HepG2 (cell line): ENCODE results near the gene YY1. TPM values are rescaled to one million over a fixed set of nuclear protein-coding genes. Genes with fewer than 3 reads are reported as not detected.

ENCODE experiments used
- ATAC-seq: fragments of 200-7000 bp; cut with Tn5 transposase; 3 replicates; pipeline ENCODE4 v1.9.1; 2020; ENCODE audit warnings: mild to moderate bottlenecking, moderate library complexity
- BruUV-seq: library from RNA; stranded (reverse); fragments of 400-500 nt; replicated peaks from 2 replicates; lab custom pipeline; 2021; lab: Mats Ljungman, UMichigan
- CTCF ChIA-PET: fragments of 300-600 bp; formaldehyde crosslinking; extraction: SDS; loops from one replicate; lab custom pipeline; 2021; ENCODE audit warnings: low total read pairs, inconsistent platforms, low intra/inter-chr PET ratio; lab: Yijun Ruan, JAX
- POLR2A ChIA-PET: fragments of 350-600 bp; sonication (Branson Sonifier 250); formaldehyde crosslinking; loops from one replicate; lab custom pipeline; 2020; ENCODE audit warnings: antibody characterized with exemption, inconsistent platforms; lab: Yijun Ruan, JAX
- DNase-seq: peaks from one replicate; pipeline ENCODE4 v3.0.0-alpha.2; 2015; ENCODE audit warnings: low spot score
- FAIRE-seq: peaks from 3 replicates; lab custom pipeline; 2011; peaks lifted over from hg19 to GRCh38; lab: Jason Lieb, UNC
- H2AFZ ChIP-seq: one replicate; pipeline ENCODE4 v1.6.1; 2011; ENCODE audit warnings: low read length, inconsistent platforms
- H3K27ac ChIP-seq: fragments of 300-600 bp; 3 replicates; pipeline ENCODE4 v1.8.0; 2011; ENCODE audit warnings: mixed run types, mild to moderate bottlenecking, mixed read lengths, low read length, inconsistent platforms; ENCODE audit not compliant: insufficient read depth; ENCODE audit errors: extremely low read length
- H3K27me3 ChIP-seq, 2 experiments: fragments of 200-600 bp in 1 of 2; 2 replicates in 1 of 2; 3 replicates in 1 of 2; pipeline versions ENCODE4 v1.6.0 to v1.8.0; 2011; ENCODE audit warnings: low read length in 2 of 2, mild to moderate bottlenecking in 2 of 2, moderate library complexity in 2 of 2, inconsistent platforms in 1 of 2; ENCODE audit not compliant: insufficient read depth in 2 of 2, control insufficient read depth in 1 of 2
- H3K36me3 ChIP-seq, 2 experiments: fragments of 200-600 bp in 1 of 2; replicated peaks in 1 of 2; 2 replicates in 1 of 2; 3 replicates in 1 of 2; pipeline versions ENCODE4 v1.5.1 to v1.8.0; 2011; ENCODE audit warnings: low read length in 2 of 2, inconsistent platforms in 1 of 2; ENCODE audit not compliant: insufficient read depth in 2 of 2, control insufficient read depth in 1 of 2
- H3K4me1 ChIP-seq: 2 replicates; pipeline ENCODE4 v1.5.1; 2012; ENCODE audit warnings: low read length, inconsistent platforms; ENCODE audit not compliant: insufficient read depth
- H3K4me2 ChIP-seq: 2 replicates; pipeline ENCODE4 v1.6.0; 2011; ENCODE audit warnings: low read depth, low read length, inconsistent platforms
- H3K4me3 ChIP-seq, 3 experiments: fragments of 200-600 bp in 1 of 3; sonication (generic), shearing (Covaris generic) in 1 of 3; replicated peaks in 1 of 3; 2 replicates each; pipeline ENCODE4 v1.5.1; 2011 to 2016; ENCODE audit warnings: low read length in 3 of 3, inconsistent platforms in 2 of 3, low read depth in 2 of 3, mild to moderate bottlenecking in 2 of 3, control low read depth in 1 of 3, mixed read lengths in 1 of 3; ENCODE audit not compliant: insufficient read depth in 1 of 3
- H3K79me2 ChIP-seq: one replicate; pipeline ENCODE4 v1.6.1; 2011; ENCODE audit warnings: low read length, inconsistent platforms; ENCODE audit not compliant: insufficient read depth
- H3K9ac ChIP-seq: 2 replicates; pipeline ENCODE4 v1.6.0; 2011; ENCODE audit warnings: mild to moderate bottlenecking, low read depth, low read length, inconsistent platforms; ENCODE audit not compliant: insufficient read depth
- H3K9me3 ChIP-seq: 2 replicates; pipeline ENCODE4 v1.5.1; 2012; ENCODE audit warnings: mild to moderate bottlenecking, low read length
- H4K20me1 ChIP-seq: 2 replicates; pipeline ENCODE4 v1.6.0; 2011; ENCODE audit warnings: inconsistent platforms, mild to moderate bottlenecking, low read length, moderate library complexity; ENCODE audit not compliant: insufficient read depth
- ZNF33B ChIP-seq: sonication (generic); formaldehyde crosslinking; IDR thresholded peaks from 2 replicates; pipeline ENCODE4 v1.5.1; 2020; ENCODE audit warnings: mild to moderate bottlenecking, missing genetic modification reagents
- ZZZ3 ChIP-seq: sonication (generic); formaldehyde crosslinking; IDR thresholded peaks from 2 replicates; pipeline ENCODE4 v1.4.0; 2020; ENCODE audit warnings: missing genetic modification reagents, mild to moderate bottlenecking, borderline replicate concordance
- WGBS: methylation state at CpG from one replicate; pipeline ENCODE4 v1.1.6; 2017; ENCODE audit warnings: low lambda C conversion rate; 5-methylcytosine and 5-hydroxymethylcytosine counted together
- in situ Hi-C: cut with HindIII; loops from 2 replicates; pipeline ENCODE4 v1.10.0; 2017; ENCODE audit warnings: low pct_unique_long_range_greater_than_20kb; ENCODE audit not compliant: extremely low pct_ligation_motif_present
- intact Hi-C: fragments of 100-400 bp; cut with micrococcal nuclease; formaldehyde crosslinking; loops from one replicate; pipeline ENCODE4 v1.10.0; 2022; ENCODE audit not compliant: unreplicated experiment
- polyA plus RNA-seq, 8 experiments: library from polyadenylated mRNA; depleted of rRNA in 3 of 8; stranded (reverse) in 7 of 8; unstranded in 1 of 8; fragments of >200 nt; fragmentation: Illumina TruSeq in 4 of 8; extraction: Trizol in 4 of 8; gene quantifications; 2 replicates each; pipeline versions ENCODE4 v1.2.1 to v1.2.3, GENCODE V29; 2011 to 2016; ENCODE audit warnings: low read depth in 4 of 8, missing spikeins in 1 of 8, mixed read lengths in 1 of 8; ENCODE audit not compliant: insufficient read depth in 1 of 8
- total RNA-seq, 5 experiments: library from RNA; depleted of rRNA; stranded (reverse); fragments of >200 nt; fragmentation: Illumina TruSeq; extraction: Trizol; gene quantifications; 2 replicates each; pipeline ENCODE4 v1.2.3, GENCODE V29; 2016; ENCODE audit warnings: low read depth in 1 of 5
- TF ChIP-seq, protein P1 (sequence below): sonication (generic); formaldehyde crosslinking; IDR thresholded peaks from 2 replicates; pipeline ENCODE4 v1.4.0; 2020; ENCODE audit warnings: mild to moderate bottlenecking, missing genetic modification reagents, borderline replicate concordance
- TF ChIP-seq, protein P2 (sequence below): sonication (generic); formaldehyde crosslinking; IDR thresholded peaks from 2 replicates; pipeline ENCODE4 v1.5.0; 2020; ENCODE audit warnings: mild to moderate bottlenecking, missing genetic modification reagents, borderline replicate concordance

Gene YY1
- total and polyA plus RNA-seq, 2 of the 13 experiments (the other 11 are each of a cell fraction or from before 2014, with no cell fraction given): 29.4 to 68.1 TPM

DNA sequence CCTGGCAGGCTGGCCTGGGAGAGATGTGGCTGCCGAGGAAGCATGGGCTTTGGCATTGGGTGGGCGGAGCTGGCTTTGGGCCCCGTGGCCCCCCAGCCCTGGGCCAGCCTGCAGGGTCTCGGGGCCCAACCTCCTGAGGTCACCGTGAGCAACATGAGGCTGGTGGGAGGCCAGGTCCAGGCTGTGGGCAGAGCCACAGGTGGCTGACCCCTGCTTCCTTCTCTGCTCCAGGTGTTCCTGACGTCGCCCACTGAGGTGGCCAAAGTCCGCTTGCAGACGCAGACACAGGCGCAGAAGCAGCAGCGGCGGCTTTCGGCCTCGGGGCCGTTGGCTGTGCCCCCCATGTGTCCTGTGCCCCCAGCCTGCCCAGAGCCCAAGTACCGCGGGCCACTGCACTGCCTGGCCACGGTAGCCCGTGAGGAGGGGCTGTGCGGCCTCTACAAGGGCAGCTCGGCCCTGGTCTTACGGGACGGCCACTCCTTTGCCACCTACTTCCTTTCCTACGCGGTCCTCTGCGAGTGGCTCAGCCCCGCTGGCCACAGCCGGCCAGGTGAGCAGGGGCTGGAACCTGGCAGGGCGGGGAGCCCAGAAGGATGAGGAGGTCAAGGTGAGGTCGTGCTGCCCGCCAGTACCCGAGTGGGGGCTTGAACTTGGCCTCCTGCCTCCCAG lies 89.7 kb downstream of the YY1 start:
- ChIA-PET CTCF (no interaction called here), POLR2A (interaction anchor here (1.0 to 1.5 kb wide), 3 partner anchors 12 to 47 kb away, joined by 3 to 4 read pairs (median 3); a partner anchor contains a TSS)
- H3K27ac ChIP-seq: no peak overlapping the region
- peak overlapping the region; percentile 41 to 69 (median 52); a peak in 5 of 6 replicates for H3K4me3 ChIP-seq
- no peaks in the 10 kb centered on the region for H3K79me2 ChIP-seq
- H3K9ac ChIP-seq: peak overlapping the region; percentile 64
- H3K4me2 ChIP-seq: peak overlapping the region; percentile 78
- H2AFZ ChIP-seq: no peak overlapping the region
- FAIRE-seq: no peak
- H4K20me1 ChIP-seq: no peaks in the 10 kb centered on the region
- intact Hi-C loops: no loop called here
- no peak for DNase-seq
- peaks cover 57% of the 10 kb centered on the region for H3K4me1 ChIP-seq
- no peaks in the 10 kb centered on the region for H3K9me3 ChIP-seq
- 15% methylated on average over 8 of the region's 32 CpGs for WGBS
- in situ Hi-C loops: no loop called here
- ATAC-seq: peak; percentile 48
- peaks cover 0 to 2% of the 10 kb centered on the region in 2 experiments; a peak in 1 of 5 replicates for H3K27me3 ChIP-seq
- H3K36me3 ChIP-seq: no peaks in the 10 kb centered on the region; a peak in 1 of 5 replicates
- no TSS peak for BruUV-seq
- TF ChIP-seq ZZZ3 (CRISPR knock-in tag): 0 out of 2 replicates have a peak, but pooled peaks have one; percentile 54
- TF ChIP-seq, protein P1, sequence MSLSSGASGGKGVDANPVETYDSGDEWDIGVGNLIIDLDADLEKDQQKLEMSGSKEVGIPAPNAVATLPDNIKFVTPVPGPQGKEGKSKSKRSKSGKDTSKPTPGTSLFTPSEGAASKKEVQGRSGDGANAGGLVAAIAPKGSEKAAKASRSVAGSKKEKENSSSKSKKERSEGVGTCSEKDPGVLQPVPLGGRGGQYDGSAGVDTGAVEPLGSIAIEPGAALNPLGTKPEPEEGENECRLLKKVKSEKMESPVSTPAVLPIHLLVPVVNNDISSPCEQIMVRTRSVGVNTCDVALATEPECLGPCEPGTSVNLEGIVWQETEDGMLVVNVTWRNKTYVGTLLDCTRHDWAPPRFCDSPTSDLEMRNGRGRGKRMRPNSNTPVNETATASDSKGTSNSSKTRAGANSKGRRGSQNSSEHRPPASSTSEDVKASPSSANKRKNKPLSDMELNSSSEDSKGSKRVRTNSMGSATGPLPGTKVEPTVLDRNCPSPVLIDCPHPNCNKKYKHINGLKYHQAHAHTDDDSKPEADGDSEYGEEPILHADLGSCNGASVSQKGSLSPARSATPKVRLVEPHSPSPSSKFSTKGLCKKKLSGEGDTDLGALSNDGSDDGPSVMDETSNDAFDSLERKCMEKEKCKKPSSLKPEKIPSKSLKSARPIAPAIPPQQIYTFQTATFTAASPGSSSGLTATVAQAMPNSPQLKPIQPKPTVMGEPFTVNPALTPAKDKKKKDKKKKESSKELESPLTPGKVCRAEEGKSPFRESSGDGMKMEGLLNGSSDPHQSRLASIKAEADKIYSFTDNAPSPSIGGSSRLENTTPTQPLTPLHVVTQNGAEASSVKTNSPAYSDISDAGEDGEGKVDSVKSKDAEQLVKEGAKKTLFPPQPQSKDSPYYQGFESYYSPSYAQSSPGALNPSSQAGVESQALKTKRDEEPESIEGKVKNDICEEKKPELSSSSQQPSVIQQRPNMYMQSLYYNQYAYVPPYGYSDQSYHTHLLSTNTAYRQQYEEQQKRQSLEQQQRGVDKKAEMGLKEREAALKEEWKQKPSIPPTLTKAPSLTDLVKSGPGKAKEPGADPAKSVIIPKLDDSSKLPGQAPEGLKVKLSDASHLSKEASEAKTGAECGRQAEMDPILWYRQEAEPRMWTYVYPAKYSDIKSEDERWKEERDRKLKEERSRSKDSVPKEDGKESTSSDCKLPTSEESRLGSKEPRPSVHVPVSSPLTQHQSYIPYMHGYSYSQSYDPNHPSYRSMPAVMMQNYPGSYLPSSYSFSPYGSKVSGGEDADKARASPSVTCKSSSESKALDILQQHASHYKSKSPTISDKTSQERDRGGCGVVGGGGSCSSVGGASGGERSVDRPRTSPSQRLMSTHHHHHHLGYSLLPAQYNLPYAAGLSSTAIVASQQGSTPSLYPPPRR: 0 out of 2 replicates have a peak, but pooled peaks have one; percentile 53
- no peak for TF ChIP-seq ZNF33B (CRISPR knock-in tag)
- TF ChIP-seq, protein P2, sequence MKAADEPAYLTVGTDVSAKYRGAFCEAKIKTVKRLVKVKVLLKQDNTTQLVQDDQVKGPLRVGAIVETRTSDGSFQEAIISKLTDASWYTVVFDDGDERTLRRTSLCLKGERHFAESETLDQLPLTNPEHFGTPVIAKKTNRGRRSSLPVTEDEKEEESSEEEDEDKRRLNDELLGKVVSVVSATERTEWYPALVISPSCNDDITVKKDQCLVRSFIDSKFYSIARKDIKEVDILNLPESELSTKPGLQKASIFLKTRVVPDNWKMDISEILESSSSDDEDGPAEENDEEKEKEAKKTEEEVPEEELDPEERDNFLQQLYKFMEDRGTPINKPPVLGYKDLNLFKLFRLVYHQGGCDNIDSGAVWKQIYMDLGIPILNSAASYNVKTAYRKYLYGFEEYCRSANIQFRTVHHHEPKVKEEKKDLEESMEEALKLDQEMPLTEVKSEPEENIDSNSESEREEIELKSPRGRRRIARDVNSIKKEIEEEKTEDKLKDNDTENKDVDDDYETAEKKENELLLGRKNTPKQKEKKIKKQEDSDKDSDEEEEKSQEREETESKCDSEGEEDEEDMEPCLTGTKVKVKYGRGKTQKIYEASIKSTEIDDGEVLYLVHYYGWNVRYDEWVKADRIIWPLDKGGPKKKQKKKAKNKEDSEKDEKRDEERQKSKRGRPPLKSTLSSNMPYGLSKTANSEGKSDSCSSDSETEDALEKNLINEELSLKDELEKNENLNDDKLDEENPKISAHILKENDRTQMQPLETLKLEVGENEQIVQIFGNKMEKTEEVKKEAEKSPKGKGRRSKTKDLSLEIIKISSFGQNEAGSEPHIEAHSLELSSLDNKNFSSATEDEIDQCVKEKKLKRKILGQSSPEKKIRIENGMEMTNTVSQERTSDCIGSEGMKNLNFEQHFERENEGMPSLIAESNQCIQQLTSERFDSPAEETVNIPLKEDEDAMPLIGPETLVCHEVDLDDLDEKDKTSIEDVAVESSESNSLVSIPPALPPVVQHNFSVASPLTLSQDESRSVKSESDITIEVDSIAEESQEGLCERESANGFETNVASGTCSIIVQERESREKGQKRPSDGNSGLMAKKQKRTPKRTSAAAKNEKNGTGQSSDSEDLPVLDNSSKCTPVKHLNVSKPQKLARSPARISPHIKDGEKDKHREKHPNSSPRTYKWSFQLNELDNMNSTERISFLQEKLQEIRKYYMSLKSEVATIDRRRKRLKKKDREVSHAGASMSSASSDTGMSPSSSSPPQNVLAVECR: peak; percentile 52; the same call in 1 of the 2 replicates
